ENCODE measurements around the gene AGFG1.

DNA sequence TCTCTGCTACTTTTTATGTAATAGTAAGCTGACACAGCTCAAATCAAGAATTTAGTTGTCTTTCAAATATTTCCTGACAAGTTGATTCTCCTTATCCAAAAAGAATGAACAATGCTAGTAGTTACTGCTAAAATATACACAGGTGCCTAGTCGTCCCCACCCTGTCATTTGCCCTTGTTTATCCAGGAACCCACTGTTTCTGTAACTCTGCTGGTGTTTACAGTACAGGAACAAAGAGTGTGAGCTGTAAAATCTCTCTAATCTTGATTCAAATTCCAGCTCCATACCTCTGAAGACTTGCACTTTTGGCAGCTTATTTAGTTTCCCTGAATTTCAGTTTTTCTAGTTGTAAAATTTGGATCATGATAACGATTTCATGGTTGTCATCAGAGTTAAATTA is 105.6 kb downstream of the AGFG1 start:
- TF ChIP-seq, protein P1, sequence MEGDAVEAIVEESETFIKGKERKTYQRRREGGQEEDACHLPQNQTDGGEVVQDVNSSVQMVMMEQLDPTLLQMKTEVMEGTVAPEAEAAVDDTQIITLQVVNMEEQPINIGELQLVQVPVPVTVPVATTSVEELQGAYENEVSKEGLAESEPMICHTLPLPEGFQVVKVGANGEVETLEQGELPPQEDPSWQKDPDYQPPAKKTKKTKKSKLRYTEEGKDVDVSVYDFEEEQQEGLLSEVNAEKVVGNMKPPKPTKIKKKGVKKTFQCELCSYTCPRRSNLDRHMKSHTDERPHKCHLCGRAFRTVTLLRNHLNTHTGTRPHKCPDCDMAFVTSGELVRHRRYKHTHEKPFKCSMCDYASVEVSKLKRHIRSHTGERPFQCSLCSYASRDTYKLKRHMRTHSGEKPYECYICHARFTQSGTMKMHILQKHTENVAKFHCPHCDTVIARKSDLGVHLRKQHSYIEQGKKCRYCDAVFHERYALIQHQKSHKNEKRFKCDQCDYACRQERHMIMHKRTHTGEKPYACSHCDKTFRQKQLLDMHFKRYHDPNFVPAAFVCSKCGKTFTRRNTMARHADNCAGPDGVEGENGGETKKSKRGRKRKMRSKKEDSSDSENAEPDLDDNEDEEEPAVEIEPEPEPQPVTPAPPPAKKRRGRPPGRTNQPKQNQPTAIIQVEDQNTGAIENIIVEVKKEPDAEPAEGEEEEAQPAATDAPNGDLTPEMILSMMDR (IDR thresholded peaks at IDR 0.05): no peak
- TF ChIP-seq POLR2A (IDR thresholded peaks at IDR 0.05) (no peak), EP300 (IDR thresholded peaks at IDR 0.05) (no peak)
